HCT116 (cell line): ENCODE data around the gene SLAMF6.

ENCODE experiments used
- CTCF ChIP-seq, 3 experiments: fragments of 200-600 bp in 1 of 3; sonication (generic) in 1 of 3; IDR thresholded peaks in 2 of 3; conservative IDR thresholded peaks in 1 of 3; 2 replicates each; pipeline ENCODE4 v1.5.1; 2012 to 2017; ENCODE audit warnings: low read depth in 2 of 3, low read length in 2 of 3, antibody characterized with exemption in 1 of 3, borderline replicate concordance in 1 of 3, control low read depth in 1 of 3, mild to moderate bottlenecking in 1 of 3, mixed read lengths in 1 of 3, mixed run types in 1 of 3, moderate library complexity in 1 of 3; ENCODE audit not compliant: insufficient read depth in 1 of 3
- JUND ChIP-seq: IDR thresholded peaks from 2 replicates; pipeline ENCODE4 v1.6.1; 2012

GRCh38 chr1:160492617-160493016 is 30.4 kb downstream of the SLAMF6 start:
- TF ChIP-seq JUND (no peak), CTCF (IDR thresholded peaks at IDR 0.05 in 2 of 3, conservative IDR thresholded peaks at IDR 0.05 in 1 of 3; ENCODE audit: borderline replicate concordance in 1 of 3, insufficient read depth in 1 of 3, low read depth in 2 of 3, low read length in 2 of 3) (no peak)
